ENCODE data around the gene PEX11G. TPM values are rescaled to one million over a fixed set of nuclear protein-coding genes. Genes with fewer than 3 reads are reported as not detected.
"Not testable (repeated sequence)": the region's sequence is repeated elsewhere in the genome, so short reads cannot be mapped to it uniquely, and the experiment has no call there.

The PEX11G gene
- total and polyA plus RNA-seq, 7 donors, result 2.3 to 12.3 (median 5.1) TPM; not detected in 1

GRCh38 chr19:7435586-7435985 lies 53.2 kb downstream of the PEX11G start:
- intact Hi-C loops (cut with DNase I), result no loop called here
- no peak overlapping the region for H3K4me3 ChIP-seq
- no peak overlapping the region for H3K27ac ChIP-seq
- TF ChIP-seq POLR2AphosphoS5 (IDR thresholded peaks at IDR 0.05), result no peak
- TF ChIP-seq POLR2A (IDR thresholded peaks at IDR 0.05), result no peak
- TF ChIP-seq CTCF (IDR thresholded peaks at IDR 0.05), result no peak
- TF ChIP-seq EP300 (IDR thresholded peaks at IDR 0.05), result no peak
- H3K36me3 ChIP-seq, result peaks cover 0 to 57% (median 11%) of the 10 kb centered on the region in 4 donors
- H3K9me3 ChIP-seq, result no peaks in the 10 kb centered on the region
- WGBS, 2 donors, result 96 to 97% methylated on average over 3 of the region's 3 CpGs
- no peaks in the 10 kb centered on the region for H3K27me3 ChIP-seq
- DNase-seq, result no peak
- H3K4me1 ChIP-seq, result no peaks in the 10 kb centered on the region

GRCh38 chr19:7434391-7434790 lies 54.4 kb downstream of the PEX11G start:
- TF ChIP-seq EP300 (IDR thresholded peaks at IDR 0.05) (no peak), POLR2A (IDR thresholded peaks at IDR 0.05) (no peak), CTCF (IDR thresholded peaks at IDR 0.05) (no peak)
- no peaks in the 10 kb centered on the region for H3K4me1 ChIP-seq
- H3K9me3 ChIP-seq, result no peaks in the 10 kb centered on the region
- H3K27me3 ChIP-seq, result no peaks in the 10 kb centered on the region
- intact Hi-C loops (cut with DNase I), result no loop called here
- no peak overlapping the region for H3K27ac ChIP-seq
- no peak overlapping the region for H3K4me3 ChIP-seq
- WGBS, 2 donors, result 96 to 97% methylated on average over 10 of the region's 10 CpGs
- peaks cover 0 to 51% (median 2%) of the 10 kb centered on the region in 4 donors for H3K36me3 ChIP-seq
- DNase-seq, result no peak

- DNase-seq; H3K27ac ChIP-seq; intact Hi-C loops (cut with DNase I); H3K4me3 ChIP-seq; H3K4me1 ChIP-seq; H3K9me3 ChIP-seq; H3K27me3 ChIP-seq: not testable (repeated sequence)
- WGBS, 2 donors, result 88 to 92% methylated on average over 7 of the region's 7 CpGs
- peaks cover 0 to 45% (median 0%) of the 10 kb centered on the region in 4 donors for H3K36me3 ChIP-seq
These were observed 55.4 kb downstream of the PEX11G start for GRCh38 chr19:7433456-7433855.

GRCh38 chr19:7429638-7430282 lies 59.1 kb downstream of the PEX11G start:
- Histone ChIP-seq H3K27me3 (no peaks in the 10 kb centered on the region), H3K9me3 (no peaks in the 10 kb centered on the region), H3K4me1 (no peaks in the 10 kb centered on the region), H3K4me3 (no peak overlapping the region), H3K36me3 (peaks cover 0 to 37% (median 0%) of the 10 kb centered on the region in 4 donors), H3K27ac (no peak overlapping the region)
- intact Hi-C loops (cut with DNase I), result no loop called here
- no peak for DNase-seq
- WGBS, 2 donors, result 82% methylated on average over 8 of the region's 8 CpGs
- no peak for TF ChIP-seq POLR2AphosphoS5 (IDR thresholded peaks at IDR 0.05)
- TF ChIP-seq POLR2A (IDR thresholded peaks at IDR 0.05), result no peak
- no peak for TF ChIP-seq CTCF (IDR thresholded peaks at IDR 0.05)
- no peak for TF ChIP-seq EP300 (IDR thresholded peaks at IDR 0.05)

- peaks cover 0 to 41% (median 0%) of the 10 kb centered on the region in 4 donors for H3K36me3 ChIP-seq
- no peak overlapping the region for H3K4me3 ChIP-seq
- DNase-seq, result no peak
- H3K4me1 ChIP-seq, result no peaks in the 10 kb centered on the region
- intact Hi-C loops (cut with DNase I), result no loop called here
- 48 to 84% methylated on average over 20 of the region's 20 CpGs for WGBS, 2 donors
- H3K9me3 ChIP-seq, result no peaks in the 10 kb centered on the region
- no peaks in the 10 kb centered on the region for H3K27me3 ChIP-seq
- TF ChIP-seq CTCF (IDR thresholded peaks at IDR 0.05) (no peak), POLR2A (IDR thresholded peaks at IDR 0.05) (no peak), EP300 (IDR thresholded peaks at IDR 0.05) (no peak), POLR2AphosphoS5 (IDR thresholded peaks at IDR 0.05) (no peak)
- H3K27ac ChIP-seq, result no peak overlapping the region
These were observed 60.2 kb downstream of the PEX11G start for GRCh38 chr19:7428651-7429113.
